Pancreas (tissue), 10 donors: ENCODE results near the gene ESD. TPM values are rescaled to one million over a fixed set of nuclear protein-coding genes. Genes with fewer than 3 reads are reported as not detected.
A peak's percentile ranks its signal among the peaks of the same experiment; 100 is the strongest.

Experiments
- ATAC-seq, 4 donors: fragments of 200-7000 bp; cut with Tn5 transposase; one replicate each; pipeline versions ENCODE4 v1.8.0 to v1.9.1; 2020; ENCODE audit warnings: mild to moderate bottlenecking in 4 of 4, moderate library complexity in 4 of 4
- DNase-seq, 6 donors: peaks; one replicate each; pipeline ENCODE4 v3.0.0-alpha.2; 2020
- FAIRE-seq: peaks from 2 replicates; lab custom pipeline; 2012; peaks lifted over from hg19 to GRCh38; lab: Jason Lieb, UNC
- H3K27ac ChIP-seq, 4 donors: fragments of 200-600 bp; sonication (generic); 1 replicate in 3 of 4; 2 replicates in 1 of 4; pipeline versions ENCODE4 v1.5.0 to v1.8.0; 2020
- H3K27me3 ChIP-seq, 4 donors: fragments of 200-600 bp; one replicate each; pipeline ENCODE4 v1.8.0; 2021
- H3K36me3 ChIP-seq, 3 donors: fragments of 200-600 bp; sonication (generic) in 1 of 3; one replicate each; pipeline versions ENCODE4 v1.5.0 to v1.8.0; 2020 to 2021
- H3K4me1 ChIP-seq, 3 donors: fragments of 200-600 bp; one replicate each; pipeline ENCODE4 v1.8.0; 2021
- H3K4me3 ChIP-seq, 4 donors: fragments of 200-600 bp; sonication (generic) in 2 of 4; one replicate each; pipeline versions ENCODE4 v1.5.0 to v1.8.0; 2020 to 2021
- H3K9me3 ChIP-seq, 4 donors: fragments of 200-600 bp; one replicate each; pipeline ENCODE4 v1.8.0; 2021
- CTCF ChIP-seq, 4 donors: fragments of 200-600 bp; sonication (generic) in 3 of 4; IDR thresholded peaks; one replicate each; pipeline versions ENCODE4 v1.5.0 to v1.8.0; 2021; ENCODE audit warnings: antibody characterized with exemption in 4 of 4
- WGBS, 2 donors: extraction: QIAGEN DNeasy Blood & Tissue Kit; methylation state at CpG; one replicate each; pipeline ENCODE4 v1.1.7; 2013; 5-methylcytosine and 5-hydroxymethylcytosine counted together
- intact Hi-C, 3 donors: fragments of 100-400 bp; cut with DNase I; formaldehyde crosslinking; loops; one replicate each; pipeline versions ENCODE4 v1.11.1 to v1.14.2; 2022
- polyA plus RNA-seq, 2 donors: library from polyadenylated mRNA; stranded (reverse); fragments of 200-250 nt; gene quantifications; one replicate each; pipeline ENCODE4 v1.2.3, GENCODE V29; 2013
- total RNA-seq, 6 donors: library from RNA; stranded (reverse); fragmentation: NEBNext Ultra II Directional in 4 of 6; extraction: Animal tissue kit (Norgen Biotek cat#: 25700) in 4 of 6; gene quantifications; one replicate each; pipeline versions ENCODE4 v1.2.1 to v1.2.4, GENCODE V29; 2021 to 2023
- donor health status: healthy with polysubstance abuse.
- donor health status: DM: no; HTN: no; CAD: no; lungs with moderate emphysema.
- donor health status: DM: no; HTN: no; CAD: no.
- donor health status: control.
- donor health status: control.
- donor health status: Bipolar disorder and iron deficiency.
- donor health status: DM: yes; HTN: yes; CAD: no.
- donor health status: DM: no; HTN: no; CAD: no.
- donor health status: DM: no; HTN: no; CAD: no.
- donor health status: DM: yes; HTN: yes; CAD: no.

Gene ESD
- total and polyA plus RNA-seq, 8 donors: 19.2 to 58.9 (median 31.0) TPM

- no peak for DNase-seq
- no peak overlapping the region for H3K27ac ChIP-seq
- H3K36me3 ChIP-seq: peaks cover 0 to 6% (median 0%) of the 10 kb centered on the region in 3 donors
- ATAC-seq: no peak
- H3K27me3 ChIP-seq: no peaks in the 10 kb centered on the region
- no peak for FAIRE-seq
- no peaks in the 10 kb centered on the region for H3K4me1 ChIP-seq
- intact Hi-C loops: no loop called here
- H3K9me3 ChIP-seq: no peaks in the 10 kb centered on the region
- TF ChIP-seq CTCF (IDR thresholded peaks at IDR 0.05): no peak
- no peak overlapping the region for H3K4me3 ChIP-seq
These were observed 42.1 kb downstream of the ESD start for GRCh38 chr13:46754812-46755211.

- ATAC-seq: no peak
- no peak for TF ChIP-seq CTCF (IDR thresholded peaks at IDR 0.05)
- Histone ChIP-seq H3K27ac (no peak overlapping the region), H3K9me3 (no peaks in the 10 kb centered on the region), H3K4me3 (no peak overlapping the region), H3K36me3 (peaks cover 0 to 6% (median 0%) of the 10 kb centered on the region in 3 donors), H3K27me3 (no peaks in the 10 kb centered on the region), H3K4me1 (no peaks in the 10 kb centered on the region)
- no peak for DNase-seq
- FAIRE-seq: no peak
- 77 to 87% methylated on average over 6 of the region's 6 CpGs for WGBS, 2 donors
- intact Hi-C loops: no loop called here
These were observed 43.0 kb downstream of the ESD start for GRCh38 chr13:46753917-46754316.

- Histone ChIP-seq H3K27ac (no peak overlapping the region), H3K27me3 (no peaks in the 10 kb centered on the region), H3K9me3 (no peaks in the 10 kb centered on the region), H3K4me1 (no peaks in the 10 kb centered on the region), H3K4me3 (no peak overlapping the region), H3K36me3 (peaks cover 0 to 6% (median 0%) of the 10 kb centered on the region in 3 donors)
- no peak for FAIRE-seq
- ATAC-seq: no peak
- 66 to 71% methylated on average over 5 of the region's 5 CpGs for WGBS, 2 donors
- DNase-seq: no peak
- TF ChIP-seq CTCF (IDR thresholded peaks at IDR 0.05): no peak
- intact Hi-C loops: no loop called here
These were observed 43.8 kb downstream of the ESD start for GRCh38 chr13:46753137-46753536.

- H3K4me3 ChIP-seq: no peak overlapping the region
- intact Hi-C loops: no loop called here
- FAIRE-seq (no peak), DNase-seq (no peak), ATAC-seq (peak in 3 of 4 donors; percentile 17 to 68 (median 49))
- peaks cover 0 to 6% (median 0%) of the 10 kb centered on the region in 3 donors for H3K36me3 ChIP-seq
- no peak for TF ChIP-seq CTCF (IDR thresholded peaks at IDR 0.05)
- H3K4me1 ChIP-seq: no peaks in the 10 kb centered on the region
- H3K27me3 ChIP-seq: no peaks in the 10 kb centered on the region
- H3K27ac ChIP-seq: no peak overlapping the region
- 76 to 77% methylated on average over 7 of the region's 7 CpGs for WGBS, 2 donors
- H3K9me3 ChIP-seq: no peaks in the 10 kb centered on the region
These were observed 44.9 kb downstream of the ESD start for GRCh38 chr13:46751811-46752635.

GRCh38 chr13:46749951-46750350 is 47.0 kb downstream of the ESD start:
- H3K9me3 ChIP-seq: no peaks in the 10 kb centered on the region
- H3K27me3 ChIP-seq: no peaks in the 10 kb centered on the region
- FAIRE-seq: no peak
- 80 to 83% methylated on average over 2 of the region's 2 CpGs for WGBS, 2 donors
- TF ChIP-seq CTCF (IDR thresholded peaks at IDR 0.05): no peak
- intact Hi-C loops: no loop called here
- ATAC-seq: no peak
- no peak overlapping the region for H3K4me3 ChIP-seq
- H3K4me1 ChIP-seq: no peaks in the 10 kb centered on the region
- H3K36me3 ChIP-seq: peaks cover 0 to 6% (median 0%) of the 10 kb centered on the region in 3 donors
- DNase-seq: no peak
- H3K27ac ChIP-seq: no peak overlapping the region
